HG03571 (cell line): ENCODE results near the gene PRKAR1A.

Source experiments
- ATAC-seq: cut with Tn5 transposase; IDR thresholded peaks from one replicate; pipeline ENCODE4 v1.9.1; 2021; ENCODE audit not compliant: unreplicated experiment

PRKAR1A gene

GRCh38 chr17:68541816-68542215 is 29.6 kb downstream of the PRKAR1A start:
- ATAC-seq = no peak

DNA sequence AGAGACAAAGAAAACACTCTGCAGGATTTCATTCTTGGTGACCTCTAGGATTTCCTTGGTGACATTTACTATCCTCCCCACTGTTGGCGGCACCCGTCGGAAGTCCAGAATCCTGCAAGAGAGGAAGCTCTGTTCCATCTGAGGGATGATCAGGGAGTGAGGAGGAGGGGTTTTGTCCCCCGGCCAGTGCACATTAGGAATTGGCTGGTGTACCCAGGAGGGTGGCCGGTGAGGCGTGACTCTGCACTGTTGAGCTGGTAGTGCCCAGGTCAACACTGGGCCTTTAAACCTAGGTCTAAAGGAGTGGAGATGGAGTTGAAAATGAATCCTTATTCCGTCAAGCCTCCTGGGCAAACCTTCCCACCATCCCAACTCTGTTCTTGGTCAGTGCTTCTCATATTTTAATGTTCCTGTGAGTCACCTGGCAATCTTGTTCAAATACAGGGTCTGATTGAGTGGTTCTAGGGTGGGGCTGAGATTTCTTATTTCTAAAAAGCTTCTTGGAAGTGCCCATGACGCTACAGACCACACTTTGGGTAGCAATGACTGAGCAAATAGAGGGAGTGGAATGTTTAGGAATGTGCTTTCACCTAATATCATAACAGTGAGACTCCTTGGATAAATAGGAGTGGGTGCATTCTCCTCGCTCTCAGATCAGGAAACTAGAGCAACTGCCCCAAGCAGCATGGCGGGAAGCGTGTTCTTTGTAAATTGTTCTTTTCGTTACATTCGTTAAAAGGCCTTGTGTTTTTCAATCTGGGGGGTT is 30.7 kb downstream of the PRKAR1A start:
- ATAC-seq = no peak

DNA sequence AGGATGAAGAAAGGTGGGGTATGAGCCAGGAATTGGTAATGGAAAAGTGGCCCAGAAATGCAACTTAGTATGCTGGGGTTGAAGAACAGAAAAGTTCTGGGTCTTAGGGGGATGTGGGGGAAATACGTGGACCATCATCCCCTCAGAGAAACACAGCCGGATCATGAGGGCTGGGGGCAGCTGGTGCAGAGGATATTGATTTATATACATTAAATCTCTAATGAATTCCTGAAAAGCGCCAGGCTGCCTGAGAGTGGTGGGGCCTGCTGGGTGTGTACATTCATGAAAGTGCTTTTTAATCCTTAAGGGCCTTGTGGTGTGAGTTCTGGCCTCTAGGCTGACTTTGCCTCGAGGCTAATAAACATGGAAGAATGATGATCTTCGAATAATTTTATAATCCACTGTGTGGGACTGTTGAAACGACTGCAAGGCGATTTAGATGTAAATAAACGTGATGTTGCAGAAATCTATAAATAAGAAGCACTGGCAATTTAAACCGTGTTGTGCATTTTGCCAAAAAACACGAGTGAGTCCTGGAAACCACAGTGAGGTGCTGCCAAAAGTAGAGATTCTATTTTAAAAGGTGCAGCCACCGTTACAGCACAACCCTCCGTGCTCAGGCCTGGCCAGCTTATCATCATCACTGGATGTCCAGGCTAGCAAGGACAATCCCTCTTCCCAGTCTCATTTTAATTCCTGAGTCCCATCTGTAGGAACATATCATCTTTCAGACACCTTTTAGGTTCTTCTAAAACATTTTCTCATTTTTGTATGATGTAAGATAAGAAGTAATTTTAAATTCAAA is 32.1 kb downstream of the PRKAR1A start:
- no peak for ATAC-seq

DNA sequence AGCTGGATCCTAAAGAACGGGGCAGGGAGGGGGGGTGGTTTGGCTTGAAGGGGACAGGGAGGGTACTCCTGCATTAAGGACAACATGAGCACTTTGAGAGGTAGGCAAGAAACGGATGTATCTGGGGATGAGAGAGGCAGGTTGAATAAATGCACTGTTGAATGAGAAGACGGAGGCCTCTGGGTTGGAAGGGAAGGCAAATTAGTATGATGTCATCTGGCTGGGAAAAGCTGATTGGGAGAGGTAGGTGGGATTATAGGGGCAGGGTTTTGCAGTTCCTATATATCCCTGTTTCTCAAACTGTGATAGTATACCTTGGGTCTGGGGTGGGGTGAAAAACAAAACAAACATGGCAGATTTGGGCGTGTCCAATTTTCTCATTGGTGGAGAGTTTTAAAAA is 44.3 kb downstream of the PRKAR1A start:
- no peak for ATAC-seq

DNA sequence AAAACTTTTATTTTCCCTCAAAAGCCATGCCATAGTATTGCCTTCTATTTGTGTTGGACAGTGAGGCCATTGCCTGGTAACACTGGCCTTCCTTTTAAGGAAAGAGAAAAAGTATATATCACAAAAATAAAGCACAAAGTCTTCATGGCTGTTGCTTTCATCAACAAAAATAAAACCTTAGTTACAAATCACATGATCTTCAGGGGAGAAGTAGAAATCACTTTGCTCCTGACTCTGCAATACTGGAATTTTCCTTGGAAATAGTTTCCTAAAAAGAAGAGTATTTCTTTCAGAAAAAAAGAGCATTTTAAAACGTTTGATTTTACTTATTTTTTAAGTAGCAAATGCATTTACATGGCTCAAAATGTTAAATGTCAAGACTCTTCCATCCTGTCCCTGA is 47.1 kb downstream of the PRKAR1A start:
- ATAC-seq = no peak

GRCh38 chr17:68560966-68561720 is 48.9 kb downstream of the PRKAR1A start:
- ATAC-seq = no peak

DNA sequence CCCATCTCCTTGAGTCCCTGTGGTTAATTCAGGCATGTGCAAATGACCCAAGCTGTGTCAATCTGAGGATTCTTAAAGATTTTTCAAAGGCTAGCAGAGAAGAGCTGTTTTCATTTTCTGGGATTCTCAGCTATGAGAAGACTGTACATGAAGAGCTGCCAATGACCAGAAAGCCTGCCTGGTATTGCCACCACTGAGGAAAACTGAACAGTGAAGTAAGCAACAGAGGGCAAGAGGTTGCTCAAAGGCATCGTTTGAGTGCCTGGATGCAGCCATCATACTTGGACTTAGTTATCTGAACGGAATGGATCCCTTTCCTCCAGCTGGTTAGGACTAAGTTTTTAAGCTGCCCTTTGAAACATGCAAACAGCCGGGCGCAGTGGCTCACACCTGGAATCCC is 50.5 kb downstream of the PRKAR1A start:
- no peak for ATAC-seq

DNA sequence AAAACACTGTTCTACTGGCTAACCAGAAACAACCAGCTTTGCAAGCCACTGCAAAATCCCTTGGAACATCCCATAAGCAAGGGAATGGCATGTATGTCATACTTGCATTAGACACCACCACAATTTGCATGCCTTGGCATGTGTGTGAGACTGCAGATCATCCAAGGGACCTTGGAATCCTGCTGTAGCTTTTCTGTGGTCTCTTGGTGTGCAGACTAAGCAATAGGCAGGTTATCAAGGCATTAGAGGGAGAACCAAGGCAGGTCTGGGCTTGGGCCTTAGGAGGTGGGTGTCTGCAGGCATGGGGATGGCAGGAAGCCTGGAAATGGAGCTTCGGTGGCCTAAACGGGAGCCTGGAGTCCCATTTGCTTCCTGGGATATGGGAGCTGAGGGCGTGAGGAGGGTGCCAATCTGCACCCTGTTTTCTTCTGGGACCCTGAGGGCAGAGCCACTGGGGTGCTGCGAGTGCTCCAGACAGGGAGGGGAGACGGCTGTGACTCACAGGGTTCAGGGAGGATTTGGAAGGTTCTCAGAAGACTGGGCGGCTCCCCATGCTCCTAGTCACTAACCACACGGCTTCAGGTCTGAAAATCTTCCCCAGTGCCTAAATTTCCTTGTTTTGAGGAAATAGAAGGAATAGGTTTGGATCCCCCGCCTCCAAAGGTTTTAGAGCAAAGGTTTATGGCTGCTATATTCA is 52.3 kb downstream of the PRKAR1A start:
- no peak for ATAC-seq

GRCh38 chr17:68565661-68566441 is 53.6 kb downstream of the PRKAR1A start:
- ATAC-seq = no peak

- ATAC-seq = no peak
These were observed 54.2 kb downstream of the PRKAR1A start for GRCh38 chr17:68566442-68566738.

DNA sequence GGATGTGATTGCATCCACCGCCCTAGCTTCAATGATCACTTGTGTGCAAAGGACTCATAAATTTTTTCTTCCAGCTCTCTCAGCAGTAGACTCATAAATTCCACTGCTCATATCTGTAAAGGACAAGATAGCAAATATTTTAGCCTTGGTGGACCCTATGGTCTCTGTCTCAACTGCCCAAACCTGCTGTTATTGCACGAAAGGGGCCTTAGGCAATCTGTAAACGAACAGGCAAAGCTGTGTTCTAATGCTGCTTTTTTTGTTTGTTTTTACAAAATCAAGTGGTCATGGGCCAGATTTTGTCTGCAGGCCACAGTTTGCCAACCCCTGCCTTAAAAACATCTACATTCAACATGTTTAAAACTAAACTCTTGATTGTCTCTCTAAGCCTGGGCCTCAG is 54.8 kb downstream of the PRKAR1A start:
- ATAC-seq = no peak

GRCh38 chr17:68567581-68567980 is 55.4 kb downstream of the PRKAR1A start:
- no peak for ATAC-seq

DNA sequence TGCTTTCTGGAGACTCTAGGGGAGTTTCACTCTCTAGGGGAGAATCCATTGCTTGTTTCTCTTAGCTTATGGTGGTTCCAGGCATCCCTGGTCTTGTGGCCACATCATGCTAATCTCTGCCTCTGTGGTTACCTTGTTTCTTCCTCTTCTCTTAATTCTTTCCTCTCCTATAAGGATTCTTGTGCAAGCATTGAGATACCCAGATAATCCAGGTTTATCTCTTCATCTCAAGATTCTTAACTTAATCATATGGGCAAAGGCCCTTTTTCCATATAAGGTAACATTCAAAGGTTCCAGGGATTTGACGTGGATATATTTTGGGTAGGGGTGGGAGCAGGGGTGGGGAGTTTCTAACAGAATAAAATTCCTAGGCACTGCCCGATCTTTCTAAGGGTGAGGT is 56.4 kb downstream of the PRKAR1A start:
- ATAC-seq = no peak

DNA sequence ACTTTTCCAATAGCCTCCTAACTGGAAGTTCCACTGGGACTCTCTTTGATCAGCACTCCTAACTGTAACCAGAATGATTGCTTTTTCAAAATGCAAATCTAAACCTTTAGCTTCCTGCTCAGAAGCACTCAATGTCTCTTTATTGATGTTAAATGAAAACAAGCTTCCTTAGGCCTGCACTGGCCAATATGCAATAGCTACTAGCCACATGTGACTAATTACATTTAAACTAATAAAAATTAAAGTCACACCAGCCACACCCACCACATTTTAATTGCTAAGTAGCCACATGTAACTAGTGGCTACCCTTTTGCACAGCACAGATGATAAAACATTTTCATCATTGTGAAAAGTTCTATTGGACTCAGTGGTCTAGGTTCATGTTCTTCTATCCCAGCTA is 57.1 kb downstream of the PRKAR1A start:
- no peak for ATAC-seq

DNA sequence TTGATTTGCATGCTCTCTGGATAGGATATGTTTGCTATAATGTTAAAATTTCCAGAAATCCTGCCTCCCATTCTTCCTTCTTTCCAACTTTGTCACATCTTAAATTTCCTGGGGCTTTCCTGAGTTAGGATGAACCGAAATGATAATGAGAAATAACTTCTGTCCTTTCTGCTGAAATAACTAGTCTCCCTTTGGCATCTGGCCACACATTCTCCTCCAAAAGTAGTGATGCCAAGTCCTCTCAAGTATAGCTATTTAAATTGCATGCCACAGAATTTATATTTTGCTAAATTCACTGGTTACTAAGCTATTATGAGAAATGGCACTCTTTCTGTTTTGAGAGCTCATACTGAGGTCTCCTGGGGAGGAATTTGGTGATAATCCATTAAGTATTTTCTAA is 58.3 kb downstream of the PRKAR1A start:
- ATAC-seq = no peak

DNA sequence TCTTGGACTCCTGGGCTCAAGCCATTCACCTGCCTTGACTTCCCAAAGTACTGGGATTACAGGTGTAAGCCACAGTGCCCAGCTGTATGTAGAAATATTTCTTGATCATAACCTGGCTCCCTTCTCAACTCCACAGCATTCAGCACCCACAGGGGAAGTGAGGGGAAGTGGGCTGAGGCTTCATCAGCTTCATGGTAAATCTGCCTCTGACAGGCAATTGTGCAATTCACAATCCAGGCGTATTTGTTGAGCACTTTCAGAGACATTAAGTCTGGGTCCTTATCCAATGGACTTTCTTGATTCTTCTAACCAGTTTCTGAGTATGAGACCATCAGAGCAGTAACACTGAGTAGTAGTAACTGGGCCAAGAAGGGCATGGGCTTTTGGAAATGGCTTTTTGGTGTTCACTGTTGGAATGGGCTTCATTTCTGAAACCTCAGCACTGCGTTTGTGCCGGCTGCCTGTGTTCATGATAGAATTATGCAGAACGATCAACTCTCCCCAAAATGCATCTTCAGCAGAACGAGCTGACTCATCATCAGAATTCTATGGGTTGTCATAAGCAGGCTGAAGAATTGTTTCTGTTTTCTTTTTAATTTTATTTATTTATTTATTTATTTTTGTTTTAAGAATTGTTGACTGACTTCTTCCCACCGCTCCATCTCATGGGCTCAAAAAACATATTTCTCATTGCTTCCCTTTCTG is 60.1 kb downstream of the PRKAR1A start:
- no peak for ATAC-seq

DNA sequence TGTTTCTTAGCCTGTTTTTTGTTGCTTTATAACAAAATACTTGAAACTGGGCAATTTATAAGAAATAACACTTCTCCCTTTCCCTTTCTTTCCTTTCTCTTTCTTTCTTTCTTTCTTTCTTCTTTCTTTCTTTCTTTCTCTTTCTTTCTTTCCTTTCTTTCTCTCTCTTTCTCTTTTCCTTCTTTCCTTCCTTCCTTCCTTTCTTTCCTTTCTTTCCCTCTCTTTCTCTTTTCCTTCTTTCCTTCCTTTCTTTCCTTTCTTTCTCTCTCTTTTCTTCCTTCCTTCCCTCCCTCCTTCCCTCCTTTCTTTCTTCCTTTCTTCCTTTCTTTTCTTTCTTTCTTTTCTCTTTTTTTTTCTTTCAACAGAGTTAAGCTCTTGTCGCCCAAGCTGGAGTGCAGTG is 61.1 kb downstream of the PRKAR1A start:
- ATAC-seq = no peak

GRCh38 chr17:68576137-68576536 is 63.9 kb downstream of the PRKAR1A start:
- no peak for ATAC-seq

GRCh38 chr17:68576811-68577496 is 64.7 kb downstream of the PRKAR1A start:
- no peak for ATAC-seq

DNA sequence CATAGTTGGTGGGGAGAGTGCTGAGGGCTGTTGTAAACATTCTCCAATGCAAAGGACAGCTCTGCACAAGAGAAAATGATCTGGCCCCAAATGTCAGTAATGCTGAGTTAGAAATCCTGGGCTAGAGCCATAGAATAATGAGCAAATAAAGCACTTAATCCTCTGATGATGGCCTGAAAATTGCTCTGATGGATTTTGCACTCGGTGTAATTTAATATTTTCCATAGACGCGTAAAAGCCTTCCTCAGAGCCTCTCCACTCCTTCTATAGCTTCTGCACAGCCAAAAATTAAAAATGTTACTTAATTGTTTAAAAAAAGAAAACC is 65.2 kb downstream of the PRKAR1A start:
- no peak for ATAC-seq
